K562 (cell line): ENCODE results near the gene CLCNKA. TPM values are rescaled to one million over a fixed set of nuclear protein-coding genes. Genes with fewer than 3 reads are reported as not detected.

Source experiments
- BRCA1 ChIP-seq, 2 experiments: fragments of 450-650 bp in 1 of 2; sonication (generic) in 1 of 2; formaldehyde crosslinking in 1 of 2; IDR thresholded peaks; 2 replicates each; pipeline versions ENCODE4 v1.5.0 to v1.6.1; 2017 to 2020; ENCODE audit warnings: mild to moderate bottlenecking in 1 of 2, missing genetic modification reagents in 1 of 2
- CCAR2 ChIP-seq: fragments of 200-400 bp; formaldehyde crosslinking; IDR thresholded peaks from 2 replicates; pipeline ENCODE4 v1.6.1; 2017; ENCODE audit warnings: mild to moderate bottlenecking, low read depth, low read length
- E2F3 ChIP-seq: fragments of 250-450 bp; sonication (Bioruptor Pico); IDR thresholded peaks from 2 replicates; pipeline ENCODE4 v1.4.0; 2020; ENCODE audit warnings: mild to moderate bottlenecking
- ETV6 ChIP-seq, 3 experiments: fragments of 150-350 bp in 1 of 3; sonication (generic) in 1 of 3; formaldehyde crosslinking in 1 of 3; IDR thresholded peaks; 2 replicates each; pipeline versions ENCODE4 v1.6.1 to v1.8.0; 2014 to 2022; ENCODE audit warnings: borderline replicate concordance in 2 of 3, low read depth in 2 of 3, antibody characterized with exemption in 1 of 3, low read length in 1 of 3, mild to moderate bottlenecking in 1 of 3, missing genetic modification reagents in 1 of 3
- EWSR1 ChIP-seq: fragments of 450-650 bp; IDR thresholded peaks from 2 replicates; pipeline ENCODE4 v1.6.1; 2018; ENCODE audit warnings: borderline replicate concordance, mild to moderate bottlenecking, low read depth, moderate library complexity; ENCODE audit not compliant: partially characterized antibody
- FOXM1 ChIP-seq, 2 experiments: fragments of 450-650 bp in 1 of 2; sonication (generic) in 1 of 2; formaldehyde crosslinking in 1 of 2; IDR thresholded peaks; 2 replicates each; pipeline versions ENCODE4 v1.6.1 to v1.9.0; 2017 to 2022; ENCODE audit warnings: low read depth in 2 of 2, mild to moderate bottlenecking in 2 of 2, missing genetic modification reagents in 1 of 2, moderate library complexity in 1 of 2
- GABPB2 ChIP-seq: fragments of 250-450 bp; sonication (Bioruptor Pico); conservative IDR thresholded peaks from 2 replicates; pipeline ENCODE4 v1.5.1; 2021; ENCODE audit warnings: mild to moderate bottlenecking
- KAT8 ChIP-seq: fragments of 450-650 bp; IDR thresholded peaks from 2 replicates; pipeline ENCODE4 v1.6.1; 2016; ENCODE audit warnings: low read depth, mild to moderate bottlenecking
- MXD1 ChIP-seq: fragments of 250-450 bp; sonication (Bioruptor Pico); IDR thresholded peaks from 2 replicates; pipeline ENCODE4 v1.8.0; 2021; ENCODE audit warnings: borderline replicate concordance, mild to moderate bottlenecking, moderate library complexity; ENCODE audit not compliant: poor library complexity, severe bottlenecking
- NR1H2 ChIP-seq: sonication (generic); formaldehyde crosslinking; IDR thresholded peaks from 2 replicates; pipeline ENCODE4 v1.4.0; 2020; ENCODE audit warnings: mild to moderate bottlenecking, missing genetic modification reagents
- PTTG1 ChIP-seq: fragments of 450-650 bp; IDR thresholded peaks from 2 replicates; pipeline ENCODE4 v1.6.1; 2016; ENCODE audit warnings: low read depth, mild to moderate bottlenecking, missing genetic modification characterization, missing compliant biosample characterization
- SMARCA4 ChIP-seq: fragments of 450-650 bp; IDR thresholded peaks from 2 replicates; pipeline ENCODE4 v1.6.1; 2016
- TCF15 ChIP-seq: fragments of 250-450 bp; sonication (Bioruptor Pico); IDR thresholded peaks from 2 replicates; pipeline ENCODE4 v1.8.0; 2022; ENCODE audit warnings: moderate library complexity, mild to moderate bottlenecking, inconsistent platforms
- TCF3 ChIP-seq: sonication (generic); formaldehyde crosslinking; IDR thresholded peaks from 2 replicates; pipeline ENCODE4 v1.4.0; 2020; ENCODE audit warnings: mild to moderate bottlenecking, missing genetic modification reagents
- TGIF2 ChIP-seq: sonication (generic); formaldehyde crosslinking; IDR thresholded peaks from 2 replicates; pipeline ENCODE4 v1.8.1; 2022; ENCODE audit warnings: mild to moderate bottlenecking, missing genetic modification reagents, moderate library complexity
- THRAP3 ChIP-seq: fragments of 450-650 bp; IDR thresholded peaks from 2 replicates; pipeline ENCODE4 v1.6.1; 2016; ENCODE audit warnings: mild to moderate bottlenecking, inconsistent platforms, borderline replicate concordance
- YBX1 ChIP-seq: fragments of 450-650 bp; IDR thresholded peaks from 2 replicates; pipeline ENCODE4 v1.7.1; 2016; ENCODE audit warnings: mild to moderate bottlenecking
- ZFPM2 ChIP-seq: fragments of 250-450 bp; sonication (Bioruptor Pico); IDR thresholded peaks from 2 replicates; pipeline ENCODE4 v1.5.1; 2022; ENCODE audit warnings: mild to moderate bottlenecking
- ZNF124 ChIP-seq: sonication (generic); formaldehyde crosslinking; IDR thresholded peaks from 2 replicates; pipeline ENCODE4 v1.8.1; 2022; ENCODE audit warnings: missing genetic modification reagents
- ZNF133 ChIP-seq: fragments of 250-450 bp; sonication (Bioruptor Pico); IDR thresholded peaks from 2 replicates; pipeline ENCODE4 v1.4.0; 2020; ENCODE audit warnings: mild to moderate bottlenecking
- ZNF239 ChIP-seq: fragments of 250-450 bp; sonication (Bioruptor Pico); IDR thresholded peaks from 2 replicates; pipeline ENCODE4 v1.4.0; 2020; ENCODE audit warnings: mild to moderate bottlenecking
- ZNF263 ChIP-seq: sonication (generic); formaldehyde crosslinking; IDR thresholded peaks from 2 replicates; pipeline ENCODE4 v1.8.0; 2022; ENCODE audit warnings: mild to moderate bottlenecking, missing genetic modification reagents, borderline replicate concordance
- ZNF354B ChIP-seq: fragments of 250-450 bp; sonication (Bioruptor Pico); IDR thresholded peaks from 2 replicates; pipeline ENCODE4 v1.4.0; 2020
- ZNF398 ChIP-seq: fragments of 250-450 bp; sonication (Bioruptor Pico); IDR thresholded peaks from 2 replicates; pipeline ENCODE4 v1.8.0; 2021; ENCODE audit warnings: moderate library complexity, mild to moderate bottlenecking, inconsistent platforms
- ZNF507 ChIP-seq: conservative IDR thresholded peaks from 2 replicates; pipeline ENCODE4 v1.6.1; 2017; ENCODE audit warnings: missing genetic modification characterization, missing compliant biosample characterization
- polyA plus RNA-seq, 8 experiments: library from polyadenylated mRNA; depleted of rRNA in 4 of 8; stranded (reverse) in 5 of 8; unstranded in 3 of 8; fragments of >200 nt; fragmentation: Nextera tagmentation in 2 of 8; fragmentation: Illumina TruSeq in 1 of 8; extraction: Ambion mirVana in 2 of 8; extraction: Trizol in 1 of 8; gene quantifications; 2 replicates each; pipeline versions ENCODE4 v1.2.1 to v1.2.3, GENCODE V29; 2011 to 2014; ENCODE audit warnings: inconsistent platforms in 1 of 8, missing spikeins in 1 of 8
- total RNA-seq, 7 experiments: library from RNA; depleted of rRNA in 6 of 7; stranded (reverse); fragments of >200 nt in 6 of 7; fragmentation: Illumina TruSeq in 2 of 7; extraction: Trizol in 2 of 7; gene quantifications; 2 replicates each; pipeline versions ENCODE4 v1.2.1 to v1.2.3, GENCODE V29; 2011 to 2021; ENCODE audit warnings: low replicate concordance in 1 of 7

The CLCNKA gene
- total and polyA plus RNA-seq, 9 of the 15 experiments (the other 6 are each of a cell fraction or from before 2014, with no cell fraction given), result 0.03 to 0.37 (median 0.10) TPM; not detected in 3

DNA sequence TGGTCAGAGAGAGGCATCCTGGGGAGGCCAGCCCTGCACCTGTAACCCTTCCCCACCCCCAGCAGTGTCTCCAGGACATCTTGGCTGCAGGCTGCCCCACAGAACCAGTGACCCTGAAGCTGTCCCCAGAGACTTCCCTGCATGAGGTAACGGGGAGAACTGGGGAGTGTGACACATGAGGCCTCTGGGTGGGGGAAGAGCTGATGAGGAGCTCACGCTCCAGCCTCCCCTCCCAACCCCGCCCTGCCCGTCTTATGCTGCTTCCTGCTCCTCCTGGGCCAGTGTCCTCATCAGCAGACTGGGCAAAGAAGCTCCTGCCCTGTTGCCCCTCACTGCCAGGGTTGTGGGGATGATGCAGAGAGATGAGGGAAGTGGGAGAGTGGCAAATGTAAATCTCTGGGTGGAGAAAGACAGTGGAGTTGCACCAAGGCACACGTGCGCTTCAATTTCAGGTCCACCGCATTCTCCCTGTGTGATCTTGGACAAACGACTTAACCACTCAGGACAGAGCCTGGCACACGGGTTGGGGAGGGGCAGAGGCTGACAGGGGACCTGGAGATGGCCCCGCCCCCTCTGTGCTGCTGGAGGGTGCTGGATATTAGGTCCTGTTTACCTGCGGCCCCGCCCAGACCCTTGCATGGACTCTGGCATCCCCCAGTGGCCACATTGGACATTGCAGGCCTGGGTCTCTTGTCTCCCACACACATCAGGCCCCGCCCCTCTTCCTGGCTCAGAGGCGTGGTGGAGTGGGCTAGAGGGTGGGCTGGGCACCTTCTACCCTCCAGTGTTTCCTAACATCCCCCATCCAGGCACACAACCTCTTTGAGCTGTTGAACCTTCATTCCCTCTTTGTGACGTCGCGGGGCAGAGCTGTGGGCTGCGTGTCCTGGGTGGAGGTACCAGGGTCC lies 34.0 kb downstream of the CLCNKA start (continued):
- no peak for TF ChIP-seq MXD1 (CRISPR knock-in tag)
- no peak for TF ChIP-seq ZNF239 (CRISPR knock-in tag)
- TF ChIP-seq FOXM1 (IDR thresholded peaks at IDR 0.05; ENCODE audit: low read depth), result no peak
- no peak for TF ChIP-seq FOXM1 (CRISPR knock-in tag; IDR thresholded peaks at IDR 0.05; ENCODE audit: low read depth)
- TF ChIP-seq THRAP3, result peak; percentile 79; the same call in 1 of the 2 replicates
- TF ChIP-seq YBX1, result no peak
- TF ChIP-seq ZNF354B (CRISPR knock-in tag), result no peak
- TF ChIP-seq CCAR2, result no peak
- no peak for TF ChIP-seq ZNF133 (CRISPR knock-in tag)
- 0 out of 2 replicates have a peak, but pooled peaks have one; percentile 51 for TF ChIP-seq TCF15 (CRISPR knock-in tag)
- TF ChIP-seq ZNF124, result no peak
- TF ChIP-seq ZNF507 (tag), result no peak
- no peak for TF ChIP-seq ZNF398
- no peak for TF ChIP-seq BRCA1 (IDR thresholded peaks at IDR 0.05)
- TF ChIP-seq BRCA1 (CRISPR knock-in tag; IDR thresholded peaks at IDR 0.05), result no peak
- TF ChIP-seq NR1H2 (CRISPR knock-in tag), result no peak
- TF ChIP-seq TGIF2 (CRISPR knock-in tag), result no peak
- 0 out of 2 replicates have a peak, but pooled peaks have one; percentile 53 for TF ChIP-seq E2F3
- TF ChIP-seq ZNF263, result no peak; the same call in 1 of the 2 replicates
- TF ChIP-seq SMARCA4, result peak; percentile 56; the same call in 1 of the 2 replicates
- no peak for TF ChIP-seq KAT8
- TF ChIP-seq GABPB2 (CRISPR knock-in tag), result no peak
- TF ChIP-seq TCF3 (CRISPR knock-in tag), result peak; percentile 23
- no peak for TF ChIP-seq ETV6 (IDR thresholded peaks at IDR 0.05; ENCODE audit: borderline replicate concordance in 1 of 2, low read depth in 2 of 2, low read length in 1 of 2)
- no peak for TF ChIP-seq ETV6 (CRISPR knock-in tag; IDR thresholded peaks at IDR 0.05; ENCODE audit: borderline replicate concordance)
- TF ChIP-seq EWSR1, result no peak
- TF ChIP-seq PTTG1 (tag), result no peak
- no peak for TF ChIP-seq ZFPM2 (CRISPR knock-in tag)
